Endothelial cell of umbilical vein (primary cell): ENCODE results near the gene SMOC2.

Experiments used
- EZH2 ChIP-seq: IDR thresholded peaks from 2 replicates; pipeline ENCODE4 v1.6.1; 2012; ENCODE audit warnings: borderline replicate concordance, low read depth, mild to moderate bottlenecking, moderate library complexity, low read length, inconsistent platforms; ENCODE audit not compliant: severe bottlenecking
- POLR2A ChIP-seq: IDR thresholded peaks from 2 replicates; pipeline ENCODE4 v1.6.1; 2012; ENCODE audit warnings: low read depth, mild to moderate bottlenecking, control low read depth, low read length
- POLR2AphosphoS5 ChIP-seq: IDR thresholded peaks from 2 replicates; pipeline ENCODE4 v1.6.1; 2012; ENCODE audit warnings: low read depth, mild to moderate bottlenecking, control low read depth, low read length, moderate library complexity; ENCODE audit not compliant: insufficient read depth
- TF ChIP-seq, protein P1 (sequence below), 2 donors: IDR thresholded peaks; 1 replicate in 1 of 2; 2 replicates in 1 of 2; pipeline ENCODE4 v1.5.1; 2011; ENCODE audit warnings: low read length in 2 of 2, mild to moderate bottlenecking in 2 of 2, moderate library complexity in 2 of 2, control low read depth in 1 of 2, inconsistent platforms in 1 of 2, low read depth in 1 of 2; ENCODE audit not compliant: insufficient read depth in 1 of 2; ENCODE audit errors: extremely low read depth in 1 of 2

- TF ChIP-seq, protein P1, sequence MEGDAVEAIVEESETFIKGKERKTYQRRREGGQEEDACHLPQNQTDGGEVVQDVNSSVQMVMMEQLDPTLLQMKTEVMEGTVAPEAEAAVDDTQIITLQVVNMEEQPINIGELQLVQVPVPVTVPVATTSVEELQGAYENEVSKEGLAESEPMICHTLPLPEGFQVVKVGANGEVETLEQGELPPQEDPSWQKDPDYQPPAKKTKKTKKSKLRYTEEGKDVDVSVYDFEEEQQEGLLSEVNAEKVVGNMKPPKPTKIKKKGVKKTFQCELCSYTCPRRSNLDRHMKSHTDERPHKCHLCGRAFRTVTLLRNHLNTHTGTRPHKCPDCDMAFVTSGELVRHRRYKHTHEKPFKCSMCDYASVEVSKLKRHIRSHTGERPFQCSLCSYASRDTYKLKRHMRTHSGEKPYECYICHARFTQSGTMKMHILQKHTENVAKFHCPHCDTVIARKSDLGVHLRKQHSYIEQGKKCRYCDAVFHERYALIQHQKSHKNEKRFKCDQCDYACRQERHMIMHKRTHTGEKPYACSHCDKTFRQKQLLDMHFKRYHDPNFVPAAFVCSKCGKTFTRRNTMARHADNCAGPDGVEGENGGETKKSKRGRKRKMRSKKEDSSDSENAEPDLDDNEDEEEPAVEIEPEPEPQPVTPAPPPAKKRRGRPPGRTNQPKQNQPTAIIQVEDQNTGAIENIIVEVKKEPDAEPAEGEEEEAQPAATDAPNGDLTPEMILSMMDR (IDR thresholded peaks at IDR 0.05; ENCODE audit: extremely low read depth in 1 of 2, insufficient read depth in 1 of 2, low read depth in 1 of 2, low read length in 2 of 2): no peak
- no peak for TF ChIP-seq EZH2
- no peak for TF ChIP-seq POLR2AphosphoS5
- TF ChIP-seq POLR2A: no peak
Observed at GRCh38 chr6:168675933-168676551, 235.1 kb downstream of the SMOC2 start.
